HFFc6 (cell line): Measurements from ENCODE around the gene PTGER4. TPM values are rescaled to one million over a fixed set of nuclear protein-coding genes. Genes with fewer than 3 reads are reported as not detected.

ENCODE experiments used
- DNase-seq: peaks from one replicate; pipeline ENCODE4 v3.0.0-alpha.2; 2018
- H3K27ac Mint-ChIP-seq: 2 replicates; pipeline ENCODE4 v1.8.0; 2020; ENCODE audit warnings: mild to moderate bottlenecking, mixed read lengths
- H3K27me3 Mint-ChIP-seq: 2 replicates; pipeline ENCODE4 v1.8.0; 2021; ENCODE audit warnings: mild to moderate bottlenecking, moderate library complexity, mixed read lengths; ENCODE audit not compliant: insufficient read depth
- H3K36me3 Mint-ChIP-seq: 2 replicates; pipeline ENCODE4 v1.8.0; 2021; ENCODE audit warnings: low read depth, mixed read lengths
- H3K4me1 Mint-ChIP-seq: 2 replicates; pipeline ENCODE4 v1.8.0; 2020; ENCODE audit warnings: low read depth, mixed read lengths
- H3K4me3 Mint-ChIP-seq: 2 replicates; pipeline ENCODE4 v1.8.0; 2020; ENCODE audit warnings: mild to moderate bottlenecking, moderate library complexity, mixed read lengths
- H3K9me3 Mint-ChIP-seq: 2 replicates; pipeline ENCODE4 v1.8.0; 2020; ENCODE audit warnings: mild to moderate bottlenecking, mixed read lengths
- CTCF ChIP-seq: fragments of 200-600 bp; sonication (generic); IDR thresholded peaks from 2 replicates; pipeline ENCODE4 v1.5.0; 2021; ENCODE audit warnings: antibody characterized with exemption, mild to moderate bottlenecking
- total RNA-seq, 6 experiments: library from RNA; stranded (reverse); fragmentation: NEBNext Ultra II Directional; extraction: Animal tissue kit (Norgen Biotek cat#: 25700); gene quantifications; 2 replicates in 1 of 6; 3 replicates in 5 of 6; pipeline ENCODE4 v1.2.3, GENCODE V29; 2021

The PTGER4 gene
- total RNA-seq, 6 experiments from 2014 or later, result 1.4 to 5.1 (median 3.6) TPM

DNA sequence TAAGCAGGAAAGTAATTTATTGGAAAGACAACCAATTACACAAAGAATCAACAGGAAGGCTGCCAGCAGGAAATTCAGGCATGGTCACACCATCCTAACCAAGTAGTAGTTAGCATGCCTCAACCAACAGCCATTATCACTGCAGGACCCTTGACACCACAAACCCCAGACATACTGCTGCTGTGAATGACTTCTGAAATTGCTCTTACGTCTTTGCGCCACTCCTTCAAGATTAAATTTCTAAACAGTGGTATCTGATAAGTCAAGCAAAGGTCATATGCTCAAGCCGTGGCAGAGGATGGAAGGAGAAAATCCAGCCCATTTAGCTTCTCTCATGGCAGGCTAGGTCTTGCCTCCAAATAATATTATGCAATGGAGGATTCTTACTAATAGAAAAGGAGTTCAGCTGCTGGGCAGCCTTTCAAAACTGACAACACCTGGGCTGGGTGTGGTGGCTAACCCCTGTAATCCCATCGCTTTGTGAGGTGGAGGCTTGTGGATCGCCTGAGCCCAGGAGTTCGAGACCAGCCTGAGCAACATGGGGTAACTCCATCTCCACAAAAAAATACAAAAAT is 5.0 kb upstream of the PTGER4 start:
- TF ChIP-seq CTCF, result no peak
- Mint-ChIP-seq H3K36me3 (no peaks in the 10 kb centered on the region), H3K27ac (no peak overlapping the region), H3K4me3 (no peak overlapping the region), H3K4me1 (peaks cover 49% of the 10 kb centered on the region), H3K27me3 (no peaks in the 10 kb centered on the region; the same call in none of the 2 replicates), H3K9me3 (no peaks in the 10 kb centered on the region)
- DNase-seq, result no peak

DNA sequence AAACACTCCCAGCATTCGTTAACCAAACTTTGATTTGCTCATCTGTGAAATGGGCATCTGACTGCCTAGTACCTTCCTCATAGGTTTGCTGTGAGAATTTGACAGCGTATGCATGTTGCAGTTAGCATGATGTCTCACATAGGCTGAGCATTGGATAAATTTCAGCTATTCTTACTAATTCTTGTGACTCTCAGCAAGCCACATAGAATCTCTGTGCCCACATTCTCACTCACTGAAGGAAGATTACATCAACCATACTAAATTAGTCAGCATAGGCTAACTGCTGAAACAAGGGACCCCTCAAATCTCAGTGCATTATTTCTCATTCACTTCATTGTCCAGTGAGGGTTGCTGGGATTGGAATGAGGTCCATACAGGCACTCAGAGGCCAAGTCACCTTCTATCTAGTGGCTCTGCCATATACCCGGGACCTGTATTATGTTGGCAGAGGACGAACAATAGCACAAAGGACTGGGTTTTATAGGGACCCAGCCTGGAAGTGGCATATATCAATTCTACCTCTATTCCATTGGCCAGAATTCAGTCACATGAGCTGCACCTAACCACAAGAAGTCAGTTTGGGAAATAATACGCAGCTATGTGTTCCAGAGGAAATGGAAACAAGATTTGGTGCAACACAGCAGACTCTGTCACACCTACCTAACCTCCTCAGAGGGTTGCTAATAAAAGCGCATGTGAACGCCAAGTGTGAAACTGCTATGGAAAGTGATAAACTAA is 4.2 kb upstream of the PTGER4 start:
- no peak overlapping the region for H3K4me3 Mint-ChIP-seq
- no peak for TF ChIP-seq CTCF
- H3K27ac Mint-ChIP-seq, result no peak overlapping the region
- no peak for DNase-seq
- H3K4me1 Mint-ChIP-seq, result peaks cover 54% of the 10 kb centered on the region
- H3K36me3 Mint-ChIP-seq, result peaks cover 4% of the 10 kb centered on the region
- H3K9me3 Mint-ChIP-seq, result peaks cover 3% of the 10 kb centered on the region; the same call in 1 of the 2 replicates
- H3K27me3 Mint-ChIP-seq, result peaks cover 5% of the 10 kb centered on the region

- peaks cover 9% of the 10 kb centered on the region for H3K27me3 Mint-ChIP-seq
- H3K36me3 Mint-ChIP-seq, result peaks cover 16% of the 10 kb centered on the region
- TF ChIP-seq CTCF, result no peak
- DNase-seq, result peak; percentile 62
- H3K4me3 Mint-ChIP-seq, result peak overlapping the region; percentile 54
- H3K9me3 Mint-ChIP-seq, result peaks cover 7% of the 10 kb centered on the region
- H3K27ac Mint-ChIP-seq, result peak overlapping the region; percentile 30; the same call in 1 of the 2 replicates
- H3K4me1 Mint-ChIP-seq, result peaks cover 53% of the 10 kb centered on the region
Measured at GRCh38 chr5:40676613-40677343, 2.9 kb upstream of the PTGER4 start.

GRCh38 chr5:40677456-40677855 is 2.3 kb upstream of the PTGER4 start:
- no peak for DNase-seq
- Mint-ChIP-seq H3K36me3 (peaks cover 22% of the 10 kb centered on the region), H3K9me3 (peaks cover 14% of the 10 kb centered on the region), H3K27me3 (peaks cover 9% of the 10 kb centered on the region), H3K27ac (peak overlapping the region; percentile 30; the same call in 1 of the 2 replicates), H3K4me3 (peak overlapping the region; percentile 54), H3K4me1 (peaks cover 57% of the 10 kb centered on the region)
- no peak for TF ChIP-seq CTCF

- no peak for TF ChIP-seq CTCF
- H3K4me1 Mint-ChIP-seq, result peaks cover 57% of the 10 kb centered on the region
- H3K27me3 Mint-ChIP-seq, result peaks cover 9% of the 10 kb centered on the region
- peak overlapping the region; percentile 92 for H3K4me3 Mint-ChIP-seq
- H3K27ac Mint-ChIP-seq, result peak overlapping the region; percentile 25; the same call in 1 of the 2 replicates
- H3K36me3 Mint-ChIP-seq, result peaks cover 27% of the 10 kb centered on the region
- DNase-seq, result no peak
- H3K9me3 Mint-ChIP-seq, result peaks cover 14% of the 10 kb centered on the region
Measured at GRCh38 chr5:40678026-40678425, 1.7 kb upstream of the PTGER4 start.
